ENCODE results near the gene POLR2J2. TPM values are rescaled to one million over a fixed set of nuclear protein-coding genes. Genes with fewer than 3 reads are reported as not detected.

Gene POLR2J2
- total RNA-seq (ENCODE audit: low replicate concordance) = 1.9 and 2.0 TPM in 2 replicates

DNA sequence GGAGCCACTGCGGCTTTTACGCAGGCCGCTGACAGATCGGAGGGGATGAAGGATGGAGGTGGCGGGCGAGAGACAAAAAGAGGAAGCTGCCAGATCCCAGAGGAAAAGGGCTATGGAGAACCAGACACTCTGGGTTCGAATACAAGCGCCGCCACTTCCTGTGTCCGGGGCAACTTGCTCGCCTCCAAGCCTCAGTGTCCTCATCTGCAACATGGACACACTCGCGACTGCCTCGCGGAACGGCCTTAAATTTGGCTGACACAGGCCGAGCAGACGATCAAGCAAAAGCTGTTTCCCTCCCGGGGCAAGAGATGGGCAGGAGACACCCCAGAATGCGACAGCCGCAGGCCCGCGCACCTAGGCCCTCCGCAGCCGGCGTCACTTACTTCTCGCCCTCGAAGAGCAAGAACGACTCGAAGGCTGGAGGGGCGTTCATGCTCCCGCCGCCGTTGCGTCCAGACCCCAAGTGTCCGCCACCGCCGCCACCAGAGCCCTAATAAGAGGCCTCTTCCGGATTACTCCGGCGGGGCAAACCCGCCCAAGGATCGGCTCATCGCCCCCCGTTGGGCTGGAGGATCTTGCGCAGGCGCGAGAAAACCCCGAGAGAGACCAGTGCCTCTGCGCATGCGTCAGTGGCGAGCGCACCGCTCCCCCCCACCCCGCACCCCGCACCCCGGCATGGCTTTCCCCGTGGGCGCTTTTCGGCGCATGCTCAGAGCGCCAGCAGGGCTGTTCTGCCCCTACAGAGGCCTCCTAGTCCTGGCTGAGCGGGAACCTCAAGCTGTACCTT lies at the start of gene POLR2J2:
TSS of gene POLR2J2 (minus strand) at position 498 of the 790 bp plus-strand sequence. CDS start at position 436, 62 bp downstream.

DNA sequence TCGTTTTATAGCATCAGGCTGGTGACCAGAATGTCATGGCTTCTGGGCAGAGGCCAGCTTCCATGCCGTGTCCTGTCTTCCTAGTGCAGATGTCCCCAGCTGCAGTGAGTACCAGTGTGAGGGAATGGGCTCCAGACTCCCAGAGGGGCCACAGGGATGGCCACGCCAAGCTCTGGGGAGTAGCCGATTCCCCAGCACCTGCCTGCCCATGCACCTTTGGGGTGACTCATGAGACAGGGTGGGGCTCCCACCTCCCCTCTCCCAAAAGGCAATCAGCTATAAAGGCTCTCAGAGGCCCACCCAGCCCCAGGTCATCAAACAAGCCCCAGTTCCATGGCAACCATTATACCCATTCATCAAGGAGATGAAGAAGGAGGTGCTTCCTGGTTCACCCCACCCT lies 21.5 kb downstream of the POLR2J2 start, which contains the start of gene SPDYE2B:
TSS of gene SPDYE2B (plus strand) at position 396 of the 400 bp plus-strand sequence. CDS start 2,030 bp downstream, outside the sequence.

DNA sequence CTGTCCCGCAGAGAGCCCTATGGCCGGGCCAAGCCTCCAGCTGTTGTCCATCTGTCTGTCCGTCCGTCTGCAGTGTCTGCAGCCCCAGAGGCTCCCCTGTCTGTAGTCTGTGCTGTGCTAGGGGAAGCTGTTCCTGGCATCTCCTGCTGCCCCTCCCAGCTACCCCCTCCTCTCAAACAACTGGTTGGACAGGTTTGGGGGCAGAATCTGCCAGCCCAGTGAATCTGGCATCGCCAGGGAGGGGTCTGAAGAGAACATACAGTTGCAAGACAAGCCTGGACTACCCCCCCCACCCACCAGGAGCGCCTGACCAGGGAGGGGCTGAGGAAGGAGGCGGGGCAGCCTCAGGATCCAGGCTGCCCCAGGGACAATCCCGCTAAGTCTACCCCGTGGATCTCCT lies 28.8 kb downstream of the POLR2J2 start, which contains the start of gene UPK3BL1:
TSS of gene UPK3BL1 (minus strand) at position 101 of the 400 bp plus-strand sequence. CDS start at position 51, 50 bp downstream.

DNA sequence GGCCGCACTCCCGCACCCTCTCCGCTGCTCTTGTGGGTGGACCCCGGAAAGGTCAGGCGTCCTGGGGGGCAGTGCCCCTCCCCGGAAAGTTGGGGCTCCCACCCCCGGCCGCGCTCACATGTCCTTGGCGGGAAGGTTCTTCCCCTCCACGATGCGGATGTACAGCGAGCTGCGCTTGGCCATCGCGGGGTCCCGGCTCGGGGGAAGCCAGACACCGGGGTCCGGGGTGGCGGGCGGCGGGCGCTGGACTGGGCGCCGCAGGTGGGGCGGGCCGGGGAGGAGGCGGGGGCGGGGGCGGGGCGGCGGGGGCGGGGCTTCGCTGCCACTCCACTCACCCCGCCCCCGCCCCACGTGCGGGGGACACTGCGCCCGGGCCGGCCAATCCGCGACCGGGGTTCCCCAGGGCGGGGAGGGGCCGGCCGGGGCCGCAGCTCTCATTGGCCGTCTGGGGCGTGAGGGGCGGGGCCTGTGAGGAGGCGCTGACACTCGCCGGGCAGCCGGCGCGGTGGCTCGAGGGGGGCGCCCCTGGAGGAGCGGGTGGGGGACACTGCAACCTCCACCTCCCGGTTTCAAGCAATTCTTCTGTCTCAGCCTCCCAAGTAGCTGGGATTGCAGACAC lies 54.8 kb downstream of the POLR2J2 start, which contains the start of gene RASA4:
TSS of gene RASA4 (minus strand) at position 250 of the 619 bp plus-strand sequence. CDS start at position 183, 67 bp downstream.

Other genes with a start within 250 kb of the POLR2J2 start
- 31.8 and 62.2 TPM in 2 replicates for gene ORAI2, start 238.1 kb downstream of the POLR2J2 start, total RNA-seq (ENCODE audit: low replicate concordance)
- gene ALKBH4, start 206.8 kb downstream of the POLR2J2 start, total RNA-seq (ENCODE audit: low replicate concordance) = 8.7 and 10.5 TPM in 2 replicates
- 15.2 and 25.8 TPM in 2 replicates for gene LRWD1, start 206.7 kb downstream of the POLR2J2 start, total RNA-seq (ENCODE audit: low replicate concordance)
- gene POLR2J, start 192.7 kb downstream of the POLR2J2 start, total RNA-seq (ENCODE audit: low replicate concordance) = 16.1 and 41.7 TPM in 2 replicates
- gene RASA4B, start 153.9 kb downstream of the POLR2J2 start, total RNA-seq (ENCODE audit: low replicate concordance) = 2.0 and 5.7 TPM in 2 replicates
- gene UPK3BL2, start 128.0 kb downstream of the POLR2J2 start, total RNA-seq (ENCODE audit: low replicate concordance) = 1.3 and 2.2 TPM in 2 replicates
- gene SPDYE2, start 120.4 kb downstream of the POLR2J2 start, total RNA-seq (ENCODE audit: low replicate concordance) = 0.12 TPM in 1 of 2 replicates, not detected in the other
- gene POLR2J3, start 99.1 kb downstream of the POLR2J2 start, total RNA-seq (ENCODE audit: low replicate concordance) = 18.1 and 20.4 TPM in 2 replicates
- gene RASA4, start 54.9 kb downstream of the POLR2J2 start, total RNA-seq (ENCODE audit: low replicate concordance) = 5.5 and 29.2 TPM in 2 replicates
- 5.4 and 6.2 TPM in 2 replicates for gene UPK3BL1, start 28.9 kb downstream of the POLR2J2 start, total RNA-seq (ENCODE audit: low replicate concordance)
- gene SPDYE2B, start 21.3 kb downstream of the POLR2J2 start, total RNA-seq (ENCODE audit: low replicate concordance) = 0.12 TPM in 1 of 2 replicates, not detected in the other
- gene FAM185A, start 77.3 kb upstream of the POLR2J2 start, total RNA-seq (ENCODE audit: low replicate concordance) = 7.3 and 8.8 TPM in 2 replicates
- gene LRRC17, start 241.3 kb upstream of the POLR2J2 start, total RNA-seq (ENCODE audit: low replicate concordance) = 39.7 and 84.9 TPM in 2 replicates